ENCODE measurements around the gene INTS7. TPM values are rescaled to one million over a fixed set of nuclear protein-coding genes. Genes with fewer than 3 reads are reported as not detected.

Gene INTS7
- total and polyA plus RNA-seq, 2 donors from 2014 or later = 5.1 to 9.8 TPM

- H3K4me1 ChIP-seq (ENCODE audit: control insufficient read depth in 2 of 3, insufficient read depth in 2 of 3, low read depth in 1 of 3, low read length in 3 of 3) = peaks cover 0 to 3% (median 0%) of the 10 kb centered on the region in 3 donors
- H3K27me3 ChIP-seq (ENCODE audit: control insufficient read depth, insufficient read depth, low read length) = no peaks in the 10 kb centered on the region
- intact Hi-C loops (cut with DNase I) = no loop called here
- DNase-seq = no peak
- H3K27ac ChIP-seq (ENCODE audit: low read depth in 2 of 2, low read length in 2 of 2) = no peak overlapping the region
- FAIRE-seq = no peak
- no peak overlapping the region for H3K4me3 ChIP-seq (ENCODE audit: low read length in 3 of 3)
- no peaks in the 10 kb centered on the region for H3K9me3 ChIP-seq (ENCODE audit: control insufficient read depth in 2 of 3, insufficient read depth in 1 of 3, low read length in 3 of 3)
- H3K36me3 ChIP-seq (ENCODE audit: control insufficient read depth in 2 of 3, insufficient read depth in 3 of 3, low read length in 3 of 3) = no peaks in the 10 kb centered on the region
- TF ChIP-seq CTCF (IDR thresholded peaks at IDR 0.05; ENCODE audit: borderline replicate concordance, extremely low read depth, insufficient read depth) = no peak
- H3K9ac ChIP-seq (ENCODE audit: low read length in 3 of 3) = no peak overlapping the region
These were observed 102.5 kb downstream of the INTS7 start for GRCh38 chr1:211932933-211933254.

GRCh38 chr1:211932231-211932932 is 103.0 kb downstream of the INTS7 start:
- no peak overlapping the region for H3K9ac ChIP-seq (ENCODE audit: low read length in 3 of 3)
- no peak overlapping the region for H3K27ac ChIP-seq (ENCODE audit: low read depth in 2 of 2, low read length in 2 of 2)
- no peak overlapping the region for H3K4me3 ChIP-seq (ENCODE audit: low read length in 3 of 3)
- FAIRE-seq (no peak), DNase-seq (no peak)
- H3K27me3 ChIP-seq (ENCODE audit: control insufficient read depth, insufficient read depth, low read length) = no peaks in the 10 kb centered on the region
- H3K4me1 ChIP-seq (ENCODE audit: control insufficient read depth in 2 of 3, insufficient read depth in 2 of 3, low read depth in 1 of 3, low read length in 3 of 3) = peaks cover 0 to 3% (median 0%) of the 10 kb centered on the region in 3 donors
- H3K36me3 ChIP-seq (ENCODE audit: control insufficient read depth in 2 of 3, insufficient read depth in 3 of 3, low read length in 3 of 3) = no peaks in the 10 kb centered on the region
- TF ChIP-seq CTCF (IDR thresholded peaks at IDR 0.05; ENCODE audit: borderline replicate concordance, extremely low read depth, insufficient read depth) = no peak
- H3K9me3 ChIP-seq (ENCODE audit: control insufficient read depth in 2 of 3, insufficient read depth in 1 of 3, low read length in 3 of 3) = no peaks in the 10 kb centered on the region
- intact Hi-C loops (cut with DNase I) = no loop called here

- Histone ChIP-seq H3K9ac (ENCODE audit: low read length in 3 of 3) (no peak overlapping the region), H3K36me3 (ENCODE audit: control insufficient read depth in 2 of 3, insufficient read depth in 3 of 3, low read length in 3 of 3) (no peaks in the 10 kb centered on the region), H3K4me1 (ENCODE audit: control insufficient read depth in 2 of 3, insufficient read depth in 2 of 3, low read depth in 1 of 3, low read length in 3 of 3) (peaks cover 0 to 3% (median 0%) of the 10 kb centered on the region in 3 donors), H3K27ac (ENCODE audit: low read depth in 2 of 2, low read length in 2 of 2) (no peak overlapping the region), H3K9me3 (ENCODE audit: control insufficient read depth in 2 of 3, insufficient read depth in 1 of 3, low read length in 3 of 3) (no peaks in the 10 kb centered on the region), H3K27me3 (ENCODE audit: control insufficient read depth, insufficient read depth, low read length) (no peaks in the 10 kb centered on the region), H3K4me3 (ENCODE audit: low read length in 3 of 3) (no peak overlapping the region)
- DNase-seq (no peak), FAIRE-seq (no peak)
- no peak for TF ChIP-seq CTCF (IDR thresholded peaks at IDR 0.05; ENCODE audit: borderline replicate concordance, extremely low read depth, insufficient read depth)
- intact Hi-C loops (cut with DNase I) = no loop called here
These were observed 105.7 kb downstream of the INTS7 start for GRCh38 chr1:211929683-211930082.

Measured in kidney (tissue), 14 donors.